GM21717 (cell line): ENCODE results near the gene SEMA7A.

Experiments
- ATAC-seq: cut with Tn5 transposase; IDR thresholded peaks from one replicate; pipeline ENCODE4 v1.9.1; 2021; ENCODE audit warnings: mild to moderate bottlenecking, moderate library complexity; ENCODE audit not compliant: unreplicated experiment

The SEMA7A gene

GRCh38 chr15:74418575-74419338, 15.0 kb downstream of the SEMA7A start:
- no peak for ATAC-seq

GRCh38 chr15:74417670-74418069, 16.1 kb downstream of the SEMA7A start:
- no peak for ATAC-seq

GRCh38 chr15:74417225-74417624, 16.5 kb downstream of the SEMA7A start:
- no peak for ATAC-seq

GRCh38 chr15:74415966-74416916, 17.5 kb downstream of the SEMA7A start:
- ATAC-seq = no peak

- no peak for ATAC-seq
Measured at GRCh38 chr15:74414603-74415338, 19.0 kb downstream of the SEMA7A start.

- no peak for ATAC-seq
Measured at GRCh38 chr15:74414081-74414580, 19.6 kb downstream of the SEMA7A start.

GRCh38 chr15:74413350-74414080, 20.2 kb downstream of the SEMA7A start:
- no peak for ATAC-seq

GRCh38 chr15:74412159-74412558, 21.6 kb downstream of the SEMA7A start:
- no peak for ATAC-seq

GRCh38 chr15:74411686-74412085, 22.1 kb downstream of the SEMA7A start:
- ATAC-seq = no peak

- ATAC-seq = no peak
Measured at GRCh38 chr15:74410502-74410901, 23.3 kb downstream of the SEMA7A start.

GRCh38 chr15:74409225-74409624, 24.5 kb downstream of the SEMA7A start:
- no peak for ATAC-seq

- no peak for ATAC-seq
Measured at GRCh38 chr15:74408815-74409214, 24.9 kb downstream of the SEMA7A start.

- ATAC-seq = no peak
Measured at GRCh38 chr15:74408385-74408784, 25.4 kb downstream of the SEMA7A start.

- no peak for ATAC-seq
Measured at GRCh38 chr15:74406992-74407705, 26.6 kb downstream of the SEMA7A start.

- no peak for ATAC-seq
Measured at GRCh38 chr15:74406517-74406916, 27.2 kb downstream of the SEMA7A start.

- ATAC-seq = no peak
Measured at GRCh38 chr15:74405823-74406222, 27.9 kb downstream of the SEMA7A start.

GRCh38 chr15:74403991-74404563, 29.7 kb downstream of the SEMA7A start:
- peak; percentile 16 for ATAC-seq

GRCh38 chr15:74403588-74403919, 30.2 kb downstream of the SEMA7A start:
- peak; percentile 6 for ATAC-seq

GRCh38 chr15:74402873-74403587, 30.7 kb downstream of the SEMA7A start:
- peak; percentile 30 for ATAC-seq
